ENCODE data around the gene HSPA1B.

DNA sequence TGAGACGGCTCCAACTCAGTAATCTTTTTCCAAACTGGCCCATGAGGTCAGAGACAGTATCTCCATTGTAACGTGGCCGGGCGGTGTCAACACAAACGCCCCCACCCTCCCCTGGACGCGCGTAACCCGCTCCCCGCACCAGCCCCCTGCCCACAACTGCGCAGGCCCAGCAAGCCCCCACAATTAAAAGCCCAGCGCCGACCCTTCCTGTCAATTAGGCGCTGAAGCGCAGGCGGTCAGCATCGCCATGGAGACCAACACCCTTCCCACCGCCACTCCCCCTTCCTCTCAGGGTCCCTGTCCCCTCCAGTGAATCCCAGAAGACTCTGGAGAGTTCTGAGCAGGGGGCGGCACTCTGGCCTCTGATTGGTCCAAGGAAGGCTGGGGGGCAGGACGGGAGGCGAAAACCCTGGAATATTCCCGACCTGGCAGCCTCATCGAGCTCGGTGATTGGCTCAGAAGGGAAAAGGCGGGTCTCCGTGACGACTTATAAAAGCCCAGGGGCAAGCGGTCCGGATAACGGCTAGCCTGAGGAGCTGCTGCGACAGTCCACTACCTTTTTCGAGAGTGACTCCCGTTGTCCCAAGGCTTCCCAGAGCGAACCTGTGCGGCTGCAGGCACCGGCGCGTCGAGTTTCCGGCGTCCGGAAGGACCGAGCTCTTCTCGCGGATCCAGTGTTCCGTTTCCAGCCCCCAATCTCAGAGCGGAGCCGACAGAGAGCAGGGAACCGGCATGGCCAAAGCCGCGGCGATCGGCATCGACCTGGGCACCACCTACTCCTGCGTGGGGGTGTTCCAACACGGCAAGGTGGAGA is 12.3 kb upstream of the HSPA1B start, which contains the start of the genes HSPA1A and HSPA1L:
- no peak for TF ChIP-seq TAF1 (IDR thresholded peaks at IDR 0.05; ENCODE audit: low read depth)
- TF ChIP-seq EP300 (IDR thresholded peaks at IDR 0.05; ENCODE audit: borderline replicate concordance) = no peak
- no peak for TF ChIP-seq CEBPB (IDR thresholded peaks at IDR 0.05)
- no peak for TF ChIP-seq FOXM1 (IDR thresholded peaks at IDR 0.05; ENCODE audit: borderline replicate concordance, low read depth)
- no peak for TF ChIP-seq YY1 (IDR thresholded peaks at IDR 0.05; ENCODE audit: low read depth)
- TF ChIP-seq, protein P1, sequence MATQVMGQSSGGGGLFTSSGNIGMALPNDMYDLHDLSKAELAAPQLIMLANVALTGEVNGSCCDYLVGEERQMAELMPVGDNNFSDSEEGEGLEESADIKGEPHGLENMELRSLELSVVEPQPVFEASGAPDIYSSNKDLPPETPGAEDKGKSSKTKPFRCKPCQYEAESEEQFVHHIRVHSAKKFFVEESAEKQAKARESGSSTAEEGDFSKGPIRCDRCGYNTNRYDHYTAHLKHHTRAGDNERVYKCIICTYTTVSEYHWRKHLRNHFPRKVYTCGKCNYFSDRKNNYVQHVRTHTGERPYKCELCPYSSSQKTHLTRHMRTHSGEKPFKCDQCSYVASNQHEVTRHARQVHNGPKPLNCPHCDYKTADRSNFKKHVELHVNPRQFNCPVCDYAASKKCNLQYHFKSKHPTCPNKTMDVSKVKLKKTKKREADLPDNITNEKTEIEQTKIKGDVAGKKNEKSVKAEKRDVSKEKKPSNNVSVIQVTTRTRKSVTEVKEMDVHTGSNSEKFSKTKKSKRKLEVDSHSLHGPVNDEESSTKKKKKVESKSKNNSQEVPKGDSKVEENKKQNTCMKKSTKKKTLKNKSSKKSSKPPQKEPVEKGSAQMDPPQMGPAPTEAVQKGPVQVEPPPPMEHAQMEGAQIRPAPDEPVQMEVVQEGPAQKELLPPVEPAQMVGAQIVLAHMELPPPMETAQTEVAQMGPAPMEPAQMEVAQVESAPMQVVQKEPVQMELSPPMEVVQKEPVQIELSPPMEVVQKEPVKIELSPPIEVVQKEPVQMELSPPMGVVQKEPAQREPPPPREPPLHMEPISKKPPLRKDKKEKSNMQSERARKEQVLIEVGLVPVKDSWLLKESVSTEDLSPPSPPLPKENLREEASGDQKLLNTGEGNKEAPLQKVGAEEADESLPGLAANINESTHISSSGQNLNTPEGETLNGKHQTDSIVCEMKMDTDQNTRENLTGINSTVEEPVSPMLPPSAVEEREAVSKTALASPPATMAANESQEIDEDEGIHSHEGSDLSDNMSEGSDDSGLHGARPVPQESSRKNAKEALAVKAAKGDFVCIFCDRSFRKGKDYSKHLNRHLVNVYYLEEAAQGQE (IDR thresholded peaks at IDR 0.05; ENCODE audit: low read depth) = no peak
- no peak for TF ChIP-seq RAD21 (IDR thresholded peaks at IDR 0.05; ENCODE audit: low read depth)
- TF ChIP-seq EGR1 (IDR thresholded peaks at IDR 0.05) = no peak
- TF ChIP-seq, protein P2, sequence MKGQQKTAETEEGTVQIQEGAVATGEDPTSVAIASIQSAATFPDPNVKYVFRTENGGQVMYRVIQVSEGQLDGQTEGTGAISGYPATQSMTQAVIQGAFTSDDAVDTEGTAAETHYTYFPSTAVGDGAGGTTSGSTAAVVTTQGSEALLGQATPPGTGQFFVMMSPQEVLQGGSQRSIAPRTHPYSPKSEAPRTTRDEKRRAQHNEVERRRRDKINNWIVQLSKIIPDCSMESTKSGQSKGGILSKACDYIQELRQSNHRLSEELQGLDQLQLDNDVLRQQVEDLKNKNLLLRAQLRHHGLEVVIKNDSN (IDR thresholded peaks at IDR 0.05) = no peak
- TF ChIP-seq, protein P3, sequence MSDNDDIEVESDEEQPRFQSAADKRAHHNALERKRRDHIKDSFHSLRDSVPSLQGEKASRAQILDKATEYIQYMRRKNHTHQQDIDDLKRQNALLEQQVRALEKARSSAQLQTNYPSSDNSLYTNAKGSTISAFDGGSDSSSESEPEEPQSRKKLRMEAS (IDR thresholded peaks at IDR 0.05) = no peak

Measured in Ishikawa (cell line).